ENCODE results near the gene FSCN2. TPM values are rescaled to one million over a fixed set of nuclear protein-coding genes. Genes with fewer than 3 reads are reported as not detected.

FSCN2 gene
- total RNA-seq, 2 experiments from 2014 or later, result 1.6 to 6.7 TPM

GRCh38 chr17:81551458-81552243 lies 23.5 kb downstream of the FSCN2 start:
- Histone ChIP-seq H3K36me3 (ENCODE audit: insufficient read depth, low read length) (peaks cover 49% of the 10 kb centered on the region), H3K4me1 (ENCODE audit: insufficient read depth, low read length, poor library complexity, severe bottlenecking) (peaks cover 25% of the 10 kb centered on the region), H2AFZ (ENCODE audit: low read length) (peak overlapping the region; percentile 85), H3K9me2 (ENCODE audit: insufficient read depth, low read length) (no peaks in the 10 kb centered on the region), H3K9me3 (ENCODE audit: low read length) (no peaks in the 10 kb centered on the region), H3K4me2 (ENCODE audit: low read length) (peak overlapping the region; percentile 88), H3K4me3 (ENCODE audit: low read depth, low read length, poor library complexity, severe bottlenecking) (peak overlapping the region; percentile 88), H4K20me1 (ENCODE audit: insufficient read depth, low read length) (no peaks in the 10 kb centered on the region), H3K27ac (ENCODE audit: low read depth, low read length, poor library complexity, severe bottlenecking) (peak overlapping the region; percentile 80), H3K79me2 (ENCODE audit: insufficient read depth, low read depth, low read length) (peaks cover 9% of the 10 kb centered on the region; the same call in 1 of the 2 replicates)
- peak; percentile 56 for DNase-seq (ENCODE audit: low spot score)
- TF ChIP-seq CTCF (conservative IDR thresholded peaks at IDR 0.05; ENCODE audit: low read length) (no peak), EZH2phosphoT487 (IDR thresholded peaks at IDR 0.05; ENCODE audit: borderline replicate concordance, low read depth, low read length) (no peak)
- BruUV-seq (replicated peaks), result no TSS peak
- intact Hi-C loops (cut with micrococcal nuclease; ENCODE audit: unreplicated experiment), result loop anchor here (1.0 to 5.0 kb wide), 6 partner anchors 34 to 299 kb away; partner anchors contain the start of genes NPLOC4 and TSPAN10
- CTCF ChIA-PET (ENCODE audit: unreplicated experiment), result interaction anchor here (0.7 kb wide), 1 partner anchor 49 kb away, joined by 3 read pairs; no protein-coding TSS in a partner anchor
- POLR2A ChIA-PET, result interaction anchor here (0.6 to 2.7 kb wide), 5 partner anchors 10 to 37 kb away, joined by 3 to 15 read pairs (median 5); no protein-coding TSS in a partner anchor

- no peaks in the 10 kb centered on the region for H3K9me2 ChIP-seq (ENCODE audit: insufficient read depth, low read length)
- peak within 1 kb of the TSS; percentile 80 for H3K27ac ChIP-seq (ENCODE audit: low read depth, low read length, poor library complexity, severe bottlenecking)
- DNase-seq (ENCODE audit: low spot score), result peak; percentile 93
- intact Hi-C loops (cut with micrococcal nuclease; ENCODE audit: unreplicated experiment), result loop anchor here (1.0 to 5.0 kb wide), 6 partner anchors 35 to 300 kb away; partner anchors contain the start of genes NPLOC4 and TSPAN10
- ChIA-PET CTCF (ENCODE audit: unreplicated experiment) (interaction anchor here (0.7 kb wide), 1 partner anchor 49 kb away, joined by 3 read pairs; no protein-coding TSS in a partner anchor), POLR2A (interaction anchor here (0.6 to 2.7 kb wide), 9 partner anchors 9 to 157 kb away, joined by 3 to 15 read pairs (median 4); partner anchors contain the start of genes ACTG1 and BAHCC1)
- peaks cover 49% of the 10 kb centered on the region for H3K36me3 ChIP-seq (ENCODE audit: insufficient read depth, low read length)
- peak within 1 kb of the TSS; percentile 88 for H3K4me3 ChIP-seq (ENCODE audit: low read depth, low read length, poor library complexity, severe bottlenecking)
- no peaks in the 10 kb centered on the region for H3K9me3 ChIP-seq (ENCODE audit: low read length)
- no peaks in the 10 kb centered on the region for H4K20me1 ChIP-seq (ENCODE audit: insufficient read depth, low read length)
- TF ChIP-seq EZH2phosphoT487 (IDR thresholded peaks at IDR 0.05; ENCODE audit: borderline replicate concordance, low read depth, low read length) (no peak), CTCF (conservative IDR thresholded peaks at IDR 0.05; ENCODE audit: low read length) (no peak)
- H3K79me2 ChIP-seq (ENCODE audit: insufficient read depth, low read depth, low read length), result peaks cover 9% of the 10 kb centered on the region; the same call in 1 of the 2 replicates
- no TSS peak for BruUV-seq (replicated peaks)
- peak within 1 kb of the TSS; percentile 85 for H2AFZ ChIP-seq (ENCODE audit: low read length)
- H3K4me2 ChIP-seq (ENCODE audit: low read length), result peak within 1 kb of the TSS; percentile 88
- peaks cover 30% of the 10 kb centered on the region for H3K4me1 ChIP-seq (ENCODE audit: insufficient read depth, low read length, poor library complexity, severe bottlenecking)
These were observed 24.3 kb downstream of the FSCN2 start, which contains the start of gene FAAP100 for GRCh38 chr17:81552244-81553017. Gene FAAP100, minus strand, starts transcription at chr17:81552353. Its CDS starts 23 bp downstream, at chr17:81552330.

Data from OCI-LY7 (cell line).